A673 (cell line): ENCODE data around the gene TTC27. TPM values are rescaled to one million over a fixed set of nuclear protein-coding genes. Genes with fewer than 3 reads are reported as not detected.

Experiments
- BruUV-seq: library from RNA; stranded (reverse); fragments of 400-500 nt; replicated peaks from 2 replicates; lab custom pipeline; 2021; lab: Mats Ljungman, UMichigan
- CTCF ChIA-PET: fragments of 300-600 bp; sonication (Branson Sonifier 250); formaldehyde crosslinking; loops from one replicate; lab custom pipeline; 2022; ENCODE audit warnings: antibody characterized with exemption; lab: Charles Lee
- POLR2A ChIA-PET: fragments of 300-600 bp; sonication (Branson Sonifier 250); formaldehyde crosslinking; loops from one replicate; lab custom pipeline; 2022; ENCODE audit warnings: antibody characterized with exemption; ENCODE audit not compliant: low non-redundant PET; lab: Charles Lee
- DNase-seq: peaks from one replicate; pipeline ENCODE4 v3.0.0-alpha.2; 2015; ENCODE audit warnings: low spot score
- H3K27ac ChIP-seq: fragments of 200-600 bp; sonication (generic); 2 replicates; pipeline ENCODE4 v1.5.1; 2016; ENCODE audit warnings: mixed run types, low read depth, mild to moderate bottlenecking, mixed read lengths, antibody characterized with exemption, low read length; ENCODE audit not compliant: poor library complexity, severe bottlenecking
- H3K27me3 ChIP-seq: fragments of 200-600 bp; sonication (generic); replicated peaks from 2 replicates; pipeline ENCODE4 v1.6.1; 2017; ENCODE audit warnings: mixed run types, low read depth, mild to moderate bottlenecking, mixed read lengths, antibody characterized with exemption, low read length; ENCODE audit not compliant: insufficient read depth, poor library complexity
- H3K36me3 ChIP-seq: fragments of 200-600 bp; sonication (generic); 2 replicates; pipeline ENCODE4 v1.6.1; 2016; ENCODE audit warnings: mixed run types, mild to moderate bottlenecking, mixed read lengths, antibody characterized with exemption, low read length; ENCODE audit not compliant: insufficient read depth, poor library complexity, severe bottlenecking
- H3K4me1 ChIP-seq: fragments of 200-600 bp; sonication (generic); 2 replicates; pipeline ENCODE4 v1.6.1; 2017; ENCODE audit warnings: mixed run types, mild to moderate bottlenecking, mixed read lengths, antibody characterized with exemption, low read length; ENCODE audit not compliant: insufficient read depth, poor library complexity, severe bottlenecking
- H3K4me3 ChIP-seq: fragments of 200-600 bp; sonication (generic); 2 replicates; pipeline ENCODE4 v1.5.1; 2016; ENCODE audit warnings: low read depth, mixed run types, mild to moderate bottlenecking, mixed read lengths, low read length; ENCODE audit not compliant: poor library complexity, severe bottlenecking
- H3K9me3 ChIP-seq: fragments of 200-600 bp; sonication (generic); 2 replicates; pipeline ENCODE4 v1.6.1; 2016; ENCODE audit warnings: mixed run types, low read depth, mild to moderate bottlenecking, mixed read lengths, antibody characterized with exemption, low read length; ENCODE audit not compliant: poor library complexity, severe bottlenecking
- EZH2 ChIP-seq: fragments of 200-600 bp; sonication (generic); IDR thresholded peaks from 2 replicates; pipeline ENCODE4 v1.6.1; 2017; ENCODE audit warnings: borderline replicate concordance, low read depth, mild to moderate bottlenecking, mixed read lengths, antibody characterized with exemption, low read length; ENCODE audit not compliant: poor library complexity, severe bottlenecking
- intact Hi-C: fragments of 100-400 bp; cut with micrococcal nuclease; formaldehyde crosslinking; loops from one replicate; pipeline ENCODE4 v1.10.0; 2022; ENCODE audit not compliant: unreplicated experiment
- total RNA-seq: library from RNA; stranded (reverse); gene quantifications from 2 replicates; pipeline ENCODE4 v1.2.3, GENCODE V29; 2021
- TF ChIP-seq, protein P1 (sequence below): fragments of 300-800, 200-600 bp; sonication (generic); conservative IDR thresholded peaks from 2 replicates; pipeline ENCODE4 v1.5.1; 2017; ENCODE audit warnings: low read depth, mild to moderate bottlenecking, antibody characterized with exemption, low read length, moderate library complexity, mixed read lengths

TTC27 gene
- total RNA-seq, 1 experiment from 2014 or later: 29.8 TPM

DNA sequence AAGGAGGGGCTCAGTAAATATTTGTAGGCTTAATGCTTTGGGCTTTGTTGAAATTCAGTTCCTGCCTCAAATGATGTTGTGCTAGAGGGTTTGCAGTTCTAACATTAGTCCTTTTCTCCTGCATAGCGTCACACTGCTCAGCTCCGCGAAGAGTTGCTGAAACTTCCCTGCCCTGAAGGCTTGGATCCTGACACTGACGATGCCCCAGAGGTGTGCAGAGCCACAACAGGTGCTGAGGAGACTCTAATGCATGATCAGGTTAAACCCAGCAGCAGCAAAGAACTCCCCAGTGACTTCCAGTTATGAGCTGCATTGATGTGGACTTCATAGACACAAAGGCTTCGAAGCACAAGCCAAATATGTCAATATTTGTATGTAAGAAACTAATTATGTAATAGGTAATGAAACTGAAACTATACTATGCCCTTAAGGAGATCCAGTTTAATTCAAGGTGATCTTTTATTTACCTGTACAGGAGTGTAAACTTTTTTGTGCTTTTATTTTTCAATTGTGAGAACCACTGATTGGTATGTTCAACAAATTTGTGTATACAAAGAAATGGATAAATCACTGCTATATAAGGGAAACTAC lies 10.2 kb upstream of the TTC27 start:
- POLR2A ChIA-PET: no interaction called here

DNA sequence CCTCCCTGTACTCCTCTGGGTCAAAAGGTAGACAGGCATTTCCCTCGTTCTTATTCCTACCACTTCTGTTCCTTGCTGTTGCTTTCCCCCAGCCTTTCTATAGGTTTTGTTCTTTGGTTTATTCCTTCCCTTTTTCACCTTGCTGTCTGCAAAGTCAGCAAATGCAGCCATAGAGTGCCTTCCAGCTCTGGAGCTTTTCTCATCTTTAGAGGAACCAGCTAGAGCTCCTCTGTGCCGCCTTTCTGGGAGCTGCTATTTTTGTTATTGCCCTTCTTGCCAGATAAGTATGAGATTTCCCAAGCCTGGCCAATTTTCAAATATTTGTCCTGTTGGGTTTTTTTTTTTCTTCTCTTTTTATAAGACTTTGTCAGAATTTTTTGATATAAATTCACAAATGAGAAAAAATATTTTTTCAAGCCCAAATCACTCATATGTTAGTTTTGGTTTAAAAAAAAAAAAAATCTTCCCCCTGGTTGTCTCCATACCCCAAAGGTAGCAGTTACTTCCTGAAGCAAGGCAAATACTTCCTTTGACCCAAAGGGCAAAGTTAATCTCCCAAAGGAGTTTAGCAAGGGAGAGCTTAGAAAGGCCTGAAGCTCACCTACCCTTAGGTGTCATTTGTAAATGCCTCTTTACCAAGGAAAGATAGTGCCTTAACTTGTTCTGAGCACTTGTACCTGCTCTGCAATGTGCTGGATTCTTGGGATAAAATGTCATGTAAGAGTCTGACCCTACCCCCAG lies 5.1 kb upstream of the TTC27 start:
- H3K27me3 ChIP-seq: no peaks in the 10 kb centered on the region
- intact Hi-C loops: no loop called here
- H3K4me1 ChIP-seq: no peaks in the 10 kb centered on the region
- H3K9me3 ChIP-seq: no peaks in the 10 kb centered on the region
- peaks cover 7% of the 10 kb centered on the region for H3K36me3 ChIP-seq
- ChIA-PET POLR2A (interaction anchor here (0.7 kb wide), 1 partner anchor 334 kb away, joined by 3 read pairs; no protein-coding TSS in a partner anchor), CTCF (no interaction called here)
- no peak for TF ChIP-seq EZH2
- TF ChIP-seq, protein P1, sequence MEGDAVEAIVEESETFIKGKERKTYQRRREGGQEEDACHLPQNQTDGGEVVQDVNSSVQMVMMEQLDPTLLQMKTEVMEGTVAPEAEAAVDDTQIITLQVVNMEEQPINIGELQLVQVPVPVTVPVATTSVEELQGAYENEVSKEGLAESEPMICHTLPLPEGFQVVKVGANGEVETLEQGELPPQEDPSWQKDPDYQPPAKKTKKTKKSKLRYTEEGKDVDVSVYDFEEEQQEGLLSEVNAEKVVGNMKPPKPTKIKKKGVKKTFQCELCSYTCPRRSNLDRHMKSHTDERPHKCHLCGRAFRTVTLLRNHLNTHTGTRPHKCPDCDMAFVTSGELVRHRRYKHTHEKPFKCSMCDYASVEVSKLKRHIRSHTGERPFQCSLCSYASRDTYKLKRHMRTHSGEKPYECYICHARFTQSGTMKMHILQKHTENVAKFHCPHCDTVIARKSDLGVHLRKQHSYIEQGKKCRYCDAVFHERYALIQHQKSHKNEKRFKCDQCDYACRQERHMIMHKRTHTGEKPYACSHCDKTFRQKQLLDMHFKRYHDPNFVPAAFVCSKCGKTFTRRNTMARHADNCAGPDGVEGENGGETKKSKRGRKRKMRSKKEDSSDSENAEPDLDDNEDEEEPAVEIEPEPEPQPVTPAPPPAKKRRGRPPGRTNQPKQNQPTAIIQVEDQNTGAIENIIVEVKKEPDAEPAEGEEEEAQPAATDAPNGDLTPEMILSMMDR: no peak
- DNase-seq: no peak
- no peak overlapping the region for H3K4me3 ChIP-seq
- BruUV-seq: no TSS peak
- no peak overlapping the region for H3K27ac ChIP-seq

More for the DNA sequence above, 10.2 kb upstream of the TTC27 start:
- peaks cover 8% of the 10 kb centered on the region for H3K36me3 ChIP-seq
- no peaks in the 10 kb centered on the region for H3K9me3 ChIP-seq
- H3K4me1 ChIP-seq: no peaks in the 10 kb centered on the region
- TF ChIP-seq, protein P1: no peak
- no peak for TF ChIP-seq EZH2
- intact Hi-C loops: no loop called here
- H3K27me3 ChIP-seq: no peaks in the 10 kb centered on the region
- no peak overlapping the region for H3K27ac ChIP-seq
- CTCF ChIA-PET: no interaction called here
- DNase-seq: no peak
- no TSS peak for BruUV-seq
- no peak overlapping the region for H3K4me3 ChIP-seq

DNA sequence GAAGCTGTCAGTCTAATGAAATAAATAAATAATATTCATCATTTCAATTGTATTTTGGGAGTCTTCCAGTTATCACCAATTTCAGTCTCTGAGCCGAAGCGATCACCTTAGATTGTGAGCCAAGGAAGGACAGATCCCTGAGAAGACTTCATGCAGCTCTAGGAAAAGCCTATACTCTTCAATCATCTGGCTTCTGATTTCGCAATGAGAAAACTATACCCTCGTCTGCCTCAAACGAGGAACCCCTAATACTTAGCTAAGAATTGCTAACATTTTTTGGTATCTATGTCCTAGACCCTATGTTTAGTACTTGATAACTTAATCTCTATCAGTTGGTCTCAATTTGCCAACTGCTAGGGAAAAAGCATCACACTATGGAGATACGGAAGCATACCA lies 4.5 kb upstream of the TTC27 start:
- no TSS peak for BruUV-seq
- peaks cover 2% of the 10 kb centered on the region for H3K36me3 ChIP-seq
- DNase-seq: no peak
- H3K4me3 ChIP-seq: no peak overlapping the region
- ChIA-PET POLR2A (interaction anchor here (0.7 kb wide), 1 partner anchor 333 kb away, joined by 3 read pairs; no protein-coding TSS in a partner anchor), CTCF (no interaction called here)
- no peak overlapping the region for H3K27ac ChIP-seq
- TF ChIP-seq, protein P1: no peak
- no peak for TF ChIP-seq EZH2
- intact Hi-C loops: no loop called here
- no peaks in the 10 kb centered on the region for H3K27me3 ChIP-seq
- H3K4me1 ChIP-seq: no peaks in the 10 kb centered on the region
- no peaks in the 10 kb centered on the region for H3K9me3 ChIP-seq
